SK-N-SH (cell line): Measurements from ENCODE around the gene ATP11A. TPM values are rescaled to one million over a fixed set of nuclear protein-coding genes. Genes with fewer than 3 reads are reported as not detected.

ENCODE experiments used
- CTCF ChIA-PET: fragments of 300-600, 350-600 bp; formaldehyde crosslinking; extraction: SDS; loops from one replicate; lab custom pipeline; 2021; lab: Yijun Ruan, JAX
- POLR2A ChIA-PET: fragments of 350-600 bp; sonication (Branson Sonifier 250); formaldehyde crosslinking; extraction: SDS; loops from one replicate; lab custom pipeline; 2020; ENCODE audit warnings: antibody characterized with exemption, inconsistent platforms; lab: Yijun Ruan, JAX
- DNase-seq: peaks from one replicate; pipeline ENCODE4 v3.0.0; 2012
- H2AFZ ChIP-seq: fragments of 200-600 bp; sonication (generic); 2 replicates; pipeline ENCODE4 v1.8.1; 2016; ENCODE audit warnings: antibody characterized with exemption, mild to moderate bottlenecking, low read depth
- H3F3A ChIP-seq: fragments of 200-600 bp; sonication (generic); replicated peaks from 2 replicates; pipeline ENCODE3; 2016; ENCODE audit warnings: antibody characterized with exemption, mild to moderate bottlenecking; ENCODE audit not compliant: insufficient read depth
- H3K27ac ChIP-seq, 2 experiments: fragments of 200-500 bp in 1 of 2; fragments of 200-600 bp in 1 of 2; sonication (Bioruptor generic) in 1 of 2; sonication (generic), shearing (Covaris generic) in 1 of 2; 2 replicates each; pipeline versions ENCODE4 v1.5.1 to v1.6.1; 2014 to 2016; ENCODE audit warnings: low read depth in 2 of 2, inconsistent platforms in 1 of 2, low read length in 1 of 2, mild to moderate bottlenecking in 1 of 2, mixed read lengths in 1 of 2
- H3K27me3 ChIP-seq: fragments of 200-600 bp; sonication (generic), shearing (Covaris generic); 2 replicates; pipeline ENCODE4 v1.6.1; 2016; ENCODE audit warnings: mixed run types; ENCODE audit not compliant: insufficient read depth
- H3K36me3 ChIP-seq, 2 experiments: fragments of 200-500 bp in 1 of 2; fragments of 200-600 bp in 1 of 2; sonication (Bioruptor generic) in 1 of 2; sonication (generic) in 1 of 2; replicated peaks in 1 of 2; 2 replicates each; pipeline versions ENCODE3 to v1.5.1; 2014 to 2016; ENCODE audit warnings: low read length in 1 of 2, mild to moderate bottlenecking in 1 of 2; ENCODE audit not compliant: insufficient read depth in 2 of 2, control insufficient read depth in 1 of 2
- H3K4me1 ChIP-seq, 2 experiments: fragments of 200-500 bp in 1 of 2; fragments of 200-600 bp in 1 of 2; sonication (Bioruptor generic) in 1 of 2; sonication (generic), shearing (Covaris generic) in 1 of 2; 2 replicates each; pipeline versions ENCODE4 v1.5.1 to v1.6.1; 2014 to 2016; ENCODE audit warnings: low read depth in 1 of 2, low read length in 1 of 2, mixed run types in 1 of 2; ENCODE audit not compliant: insufficient read depth in 2 of 2, control insufficient read depth in 1 of 2
- H3K4me2 ChIP-seq: fragments of 200-600 bp; sonication (generic), shearing (Covaris generic); 2 replicates; pipeline ENCODE4 v1.6.1; 2017; ENCODE audit warnings: mixed run types
- H3K4me3 ChIP-seq, 2 experiments: fragments of 200-500 bp in 1 of 2; fragments of 200-600 bp in 1 of 2; sonication (Bioruptor generic) in 1 of 2; sonication (generic), shearing (Covaris generic) in 1 of 2; 2 replicates each; pipeline versions ENCODE4 v1.5.1 to v1.8.1; 2014 to 2016; ENCODE audit warnings: low read depth in 2 of 2, inconsistent platforms in 1 of 2, low read length in 1 of 2, mild to moderate bottlenecking in 1 of 2, mixed read lengths in 1 of 2, moderate library complexity in 1 of 2
- H3K79me2 ChIP-seq: fragments of 200-600 bp; sonication (generic); 2 replicates; pipeline ENCODE4 v1.8.1; 2017; ENCODE audit warnings: mild to moderate bottlenecking; ENCODE audit not compliant: insufficient read depth
- H3K9ac ChIP-seq: fragments of 200-600 bp; sonication (generic); 2 replicates; pipeline ENCODE4 v1.6.1; 2017; ENCODE audit warnings: mixed run types
- H3K9me2 ChIP-seq: fragments of 200-600 bp; sonication (generic); 2 replicates; pipeline ENCODE4 v1.6.1; 2017; ENCODE audit warnings: mixed run types
- H3K9me3 ChIP-seq: fragments of 200-600 bp; sonication (generic); 2 replicates; pipeline ENCODE4 v1.6.1; 2017; ENCODE audit warnings: mixed run types, mild to moderate bottlenecking, moderate library complexity
- H4K20me1 ChIP-seq: fragments of 200-600 bp; sonication (generic); 2 replicates; pipeline ENCODE4 v1.6.1; 2017; ENCODE audit warnings: mild to moderate bottlenecking, mixed run types; ENCODE audit not compliant: insufficient read depth
- ELF1 ChIP-seq: IDR thresholded peaks from 2 replicates; pipeline ENCODE4 v1.4.0; 2012
- EP300 ChIP-seq, 2 experiments: IDR thresholded peaks; 2 replicates each; pipeline versions ENCODE4 v1.4.0 to v1.6.1; 2012; ENCODE audit warnings: borderline replicate concordance in 1 of 2, low read depth in 1 of 2, low read length in 1 of 2
- FOXJ3 ChIP-seq: sonication (generic); formaldehyde crosslinking; IDR thresholded peaks from 2 replicates; pipeline ENCODE4 v1.5.1; 2020; ENCODE audit warnings: mild to moderate bottlenecking, missing genetic modification reagents
- MEF2A ChIP-seq: IDR thresholded peaks from 2 replicates; pipeline ENCODE4 v1.4.0; 2012; ENCODE audit warnings: low read depth, borderline replicate concordance
- MXI1 ChIP-seq: IDR thresholded peaks from 2 replicates; pipeline ENCODE4 v1.6.1; 2012; ENCODE audit warnings: mild to moderate bottlenecking, low read depth, low read length, improper control_type of control experiment
- NRF1 ChIP-seq: IDR thresholded peaks from 2 replicates; pipeline ENCODE4 v1.6.1; 2012; ENCODE audit warnings: low read depth, mild to moderate bottlenecking, low read length
- POLR2AphosphoS5 ChIP-seq: IDR thresholded peaks from 2 replicates; pipeline ENCODE4 v1.6.1; 2012; ENCODE audit warnings: low read depth, low read length
- RCOR1 ChIP-seq: fragments of 150-350 bp; IDR thresholded peaks from 2 replicates; pipeline ENCODE4 v1.6.1; 2017; ENCODE audit warnings: antibody characterized with exemption, low read length
- RFX5 ChIP-seq: IDR thresholded peaks from 2 replicates; pipeline ENCODE4 v1.6.1; 2012; ENCODE audit warnings: mild to moderate bottlenecking, improper control_type of control experiment, low read length
- RXRA ChIP-seq: IDR thresholded peaks from 2 replicates; pipeline ENCODE4 v1.4.0; 2012; ENCODE audit warnings: low read depth, mild to moderate bottlenecking, borderline replicate concordance
- SIN3A ChIP-seq: IDR thresholded peaks from 2 replicates; pipeline ENCODE4 v1.6.1; 2012; ENCODE audit warnings: low read depth, mild to moderate bottlenecking, low read length, moderate library complexity, borderline replicate concordance
- SMC3 ChIP-seq: IDR thresholded peaks from 2 replicates; pipeline ENCODE4 v1.6.1; 2012; ENCODE audit warnings: low read depth, low read length, improper control_type of control experiment
- TEAD4 ChIP-seq: IDR thresholded peaks from 2 replicates; pipeline ENCODE4 v1.4.0; 2012; ENCODE audit warnings: mild to moderate bottlenecking, borderline replicate concordance; ENCODE audit not compliant: insufficient read depth
- YY1 ChIP-seq: IDR thresholded peaks from 2 replicates; pipeline ENCODE4 v1.4.0; 2012; ENCODE audit warnings: low read depth, mild to moderate bottlenecking
- WGBS: methylation state at CpG from one replicate; pipeline ENCODE4 v1.1.6; 2017; ENCODE audit warnings: low lambda C conversion rate; 5-methylcytosine and 5-hydroxymethylcytosine counted together
- polyA plus RNA-seq, 3 experiments: library from polyadenylated mRNA; depleted of rRNA; stranded (reverse); fragments of >200 nt; gene quantifications; 2 replicates each; pipeline ENCODE4 v1.2.3, GENCODE V29; 2012
- TF ChIP-seq, protein P1 (sequence below): IDR thresholded peaks from 2 replicates; pipeline ENCODE4 v1.4.0; 2012; ENCODE audit warnings: low read depth, borderline replicate concordance
- TF ChIP-seq, protein P2 (sequence below): fragments of 150-350 bp; IDR thresholded peaks from 2 replicates; pipeline ENCODE4 v1.6.1; 2017; ENCODE audit warnings: antibody characterized with exemption, low read length, low read depth, borderline replicate concordance
- TF ChIP-seq, protein P3 (sequence below): IDR thresholded peaks from 2 replicates; pipeline ENCODE4 v1.4.0; 2012; ENCODE audit warnings: low read depth
- TF ChIP-seq, protein P4 (sequence below): IDR thresholded peaks from 2 replicates; pipeline ENCODE4; 2012

The ATP11A gene
- polyA plus RNA-seq, 1 of the 3 experiments (the other 2 are of a cell fraction) = 4.1 TPM

DNA sequence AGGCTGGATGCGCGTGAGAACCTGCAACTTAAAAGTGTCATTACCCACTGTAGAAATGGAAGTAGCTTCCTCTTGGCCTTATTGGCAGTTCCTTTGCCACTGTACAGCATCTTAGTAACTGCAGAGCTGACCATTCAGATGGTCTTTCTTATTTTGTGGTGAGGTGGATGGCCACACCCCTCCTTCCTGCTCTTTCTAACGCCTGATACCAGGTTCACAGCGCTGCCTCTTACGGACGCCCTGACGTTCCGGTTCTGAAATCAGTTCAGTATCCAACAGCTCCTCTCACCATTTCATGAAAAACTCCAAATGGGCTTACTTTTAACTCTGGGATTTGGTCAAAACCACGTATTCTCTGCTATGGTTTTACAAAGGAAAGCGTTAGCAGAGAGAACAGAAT is 134.6 kb downstream of the ATP11A start (continued):
- TF ChIP-seq, protein P1, sequence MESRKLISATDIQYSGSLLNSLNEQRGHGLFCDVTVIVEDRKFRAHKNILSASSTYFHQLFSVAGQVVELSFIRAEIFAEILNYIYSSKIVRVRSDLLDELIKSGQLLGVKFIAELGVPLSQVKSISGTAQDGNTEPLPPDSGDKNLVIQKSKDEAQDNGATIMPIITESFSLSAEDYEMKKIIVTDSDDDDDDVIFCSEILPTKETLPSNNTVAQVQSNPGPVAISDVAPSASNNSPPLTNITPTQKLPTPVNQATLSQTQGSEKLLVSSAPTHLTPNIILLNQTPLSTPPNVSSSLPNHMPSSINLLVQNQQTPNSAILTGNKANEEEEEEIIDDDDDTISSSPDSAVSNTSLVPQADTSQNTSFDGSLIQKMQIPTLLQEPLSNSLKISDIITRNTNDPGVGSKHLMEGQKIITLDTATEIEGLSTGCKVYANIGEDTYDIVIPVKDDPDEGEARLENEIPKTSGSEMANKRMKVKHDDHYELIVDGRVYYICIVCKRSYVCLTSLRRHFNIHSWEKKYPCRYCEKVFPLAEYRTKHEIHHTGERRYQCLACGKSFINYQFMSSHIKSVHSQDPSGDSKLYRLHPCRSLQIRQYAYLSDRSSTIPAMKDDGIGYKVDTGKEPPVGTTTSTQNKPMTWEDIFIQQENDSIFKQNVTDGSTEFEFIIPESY = no peak

DNA sequence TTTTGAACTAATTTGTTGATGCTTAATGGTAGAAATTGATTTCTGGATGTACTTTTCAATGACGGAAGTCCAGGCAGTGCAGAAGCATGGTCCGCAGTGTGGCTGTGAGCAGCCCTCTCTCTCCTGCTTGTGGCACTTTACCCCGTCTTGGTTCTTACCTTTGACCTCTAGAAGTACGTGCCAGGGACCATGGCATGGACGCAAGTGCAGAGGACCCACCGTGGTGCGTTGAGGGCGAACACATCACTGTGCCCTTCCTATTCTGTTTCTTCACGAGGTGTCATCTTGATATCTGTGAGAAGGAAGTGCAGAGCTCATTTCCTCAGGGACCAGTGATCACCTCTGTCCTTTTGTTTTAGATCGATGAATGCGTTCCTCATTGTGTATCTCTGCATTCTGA is 135.2 kb downstream of the ATP11A start:
- TF ChIP-seq ELF1 (no peak), SMC3 (no peak), MEF2A (no peak), TEAD4 (no peak), EP300 (IDR thresholded peaks at IDR 0.05; ENCODE audit: borderline replicate concordance in 1 of 2, low read depth in 1 of 2, low read length in 1 of 2) (no peak), YY1 (no peak), NRF1 (no peak), RXRA (no peak), SIN3A (no peak), RFX5 (no peak), FOXJ3 (no peak), POLR2AphosphoS5 (no peak), RCOR1 (no peak), MXI1 (no peak)
- TF ChIP-seq, protein P2, sequence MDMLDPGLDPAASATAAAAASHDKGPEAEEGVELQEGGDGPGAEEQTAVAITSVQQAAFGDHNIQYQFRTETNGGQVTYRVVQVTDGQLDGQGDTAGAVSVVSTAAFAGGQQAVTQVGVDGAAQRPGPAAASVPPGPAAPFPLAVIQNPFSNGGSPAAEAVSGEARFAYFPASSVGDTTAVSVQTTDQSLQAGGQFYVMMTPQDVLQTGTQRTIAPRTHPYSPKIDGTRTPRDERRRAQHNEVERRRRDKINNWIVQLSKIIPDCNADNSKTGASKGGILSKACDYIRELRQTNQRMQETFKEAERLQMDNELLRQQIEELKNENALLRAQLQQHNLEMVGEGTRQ = no peak
- TF ChIP-seq, protein P3, sequence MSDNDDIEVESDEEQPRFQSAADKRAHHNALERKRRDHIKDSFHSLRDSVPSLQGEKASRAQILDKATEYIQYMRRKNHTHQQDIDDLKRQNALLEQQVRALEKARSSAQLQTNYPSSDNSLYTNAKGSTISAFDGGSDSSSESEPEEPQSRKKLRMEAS = no peak
- TF ChIP-seq, protein P1 = no peak
- TF ChIP-seq, protein P4, sequence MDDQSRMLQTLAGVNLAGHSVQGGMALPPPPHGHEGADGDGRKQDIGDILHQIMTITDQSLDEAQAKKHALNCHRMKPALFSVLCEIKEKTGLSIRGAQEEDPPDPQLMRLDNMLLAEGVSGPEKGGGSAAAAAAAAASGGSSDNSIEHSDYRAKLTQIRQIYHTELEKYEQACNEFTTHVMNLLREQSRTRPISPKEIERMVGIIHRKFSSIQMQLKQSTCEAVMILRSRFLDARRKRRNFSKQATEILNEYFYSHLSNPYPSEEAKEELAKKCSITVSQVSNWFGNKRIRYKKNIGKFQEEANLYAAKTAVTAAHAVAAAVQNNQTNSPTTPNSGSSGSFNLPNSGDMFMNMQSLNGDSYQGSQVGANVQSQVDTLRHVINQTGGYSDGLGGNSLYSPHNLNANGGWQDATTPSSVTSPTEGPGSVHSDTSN = no peak
- H3K27ac ChIP-seq = no peak overlapping the region
- 96% methylated on average over 11 of the region's 11 CpGs for WGBS
- H3K9me3 ChIP-seq = no peaks in the 10 kb centered on the region
- no peaks in the 10 kb centered on the region for H4K20me1 ChIP-seq
- H3K27me3 ChIP-seq = no peaks in the 10 kb centered on the region
- H3K79me2 ChIP-seq = no peaks in the 10 kb centered on the region
- no peak overlapping the region for H3K4me2 ChIP-seq
- no peaks in the 10 kb centered on the region for H3K9me2 ChIP-seq
- H3K36me3 ChIP-seq = peaks cover 0 to 42% of the 10 kb centered on the region in 2 experiments
- CTCF ChIA-PET = no interaction called here
- POLR2A ChIA-PET = interaction anchor here (0.6 kb wide), 1 partner anchor 235 kb away, joined by 3 read pairs; no protein-coding TSS in a partner anchor
- H3K9ac ChIP-seq = no peak overlapping the region
- no peaks in the 10 kb centered on the region for H3K4me1 ChIP-seq
- DNase-seq = no peak
- no peak overlapping the region for H2AFZ ChIP-seq
- H3K4me3 ChIP-seq = no peak overlapping the region
- H3F3A ChIP-seq = no peaks in the 10 kb centered on the region
